ENCODE measurements around the gene FRMD8.
"Not testable (repeated sequence)": the region's sequence is repeated elsewhere in the genome, so short reads cannot be mapped to it uniquely, and the experiment has no call there.

FRMD8 gene

GRCh38 chr11:65394125-65394536, 7.7 kb downstream of the FRMD8 start:
- DNase-seq: no peak

DNA sequence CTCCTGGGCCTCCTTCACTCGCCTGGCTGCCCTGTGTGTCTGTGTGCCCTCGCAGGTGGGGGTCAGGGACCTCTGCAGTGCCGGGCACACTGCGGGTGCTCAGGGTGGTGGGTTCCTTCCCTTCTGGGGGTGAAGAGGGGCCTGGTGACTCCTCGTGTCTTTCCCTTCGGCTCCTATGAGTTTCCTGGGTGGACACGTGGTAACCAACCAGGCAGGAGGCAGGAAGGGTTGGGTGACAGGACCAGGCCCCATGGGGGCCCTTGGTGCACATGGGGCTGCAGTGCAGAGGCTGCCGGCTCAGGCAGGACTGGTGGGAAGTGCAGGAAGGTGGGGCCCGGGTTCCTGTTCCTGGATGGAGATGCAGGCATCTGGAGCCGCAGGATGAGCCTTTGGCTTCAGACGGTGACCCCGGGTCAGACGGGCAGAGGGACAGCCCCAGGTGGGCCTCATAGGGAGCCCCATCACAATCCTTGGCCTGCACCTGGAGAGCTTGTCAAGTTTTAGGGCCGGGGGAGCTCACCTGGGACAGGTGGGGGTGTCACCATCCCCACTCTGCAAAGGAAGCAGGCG, 9.6 kb downstream of the FRMD8 start:
- DNase-seq: no peak

GRCh38 chr11:65396769-65397745, 10.6 kb downstream of the FRMD8 start:
- no peak for DNase-seq

GRCh38 chr11:65398362-65398910, 12.0 kb downstream of the FRMD8 start:
- DNase-seq: no peak

DNA sequence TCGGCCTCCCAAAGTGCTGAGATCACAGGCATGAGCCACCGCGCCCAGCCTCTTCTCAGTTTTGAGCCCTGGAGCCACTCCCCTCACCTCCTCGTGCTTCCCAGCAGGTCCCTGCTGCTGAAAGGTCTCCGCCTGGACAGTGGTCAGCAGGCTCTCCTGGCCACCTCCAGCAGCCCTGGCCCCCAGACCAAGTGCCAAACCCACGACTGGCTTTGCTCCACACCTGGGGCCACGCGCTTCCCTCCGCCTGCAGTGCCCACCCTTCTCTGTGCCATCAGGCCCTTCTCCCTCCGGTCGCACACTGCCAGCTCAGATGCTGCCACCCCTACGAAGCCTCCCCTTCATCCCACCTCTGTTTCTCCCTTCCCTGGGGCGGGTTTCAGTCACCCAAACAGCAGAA, 12.8 kb downstream of the FRMD8 start:
- DNase-seq: no peak

DNA sequence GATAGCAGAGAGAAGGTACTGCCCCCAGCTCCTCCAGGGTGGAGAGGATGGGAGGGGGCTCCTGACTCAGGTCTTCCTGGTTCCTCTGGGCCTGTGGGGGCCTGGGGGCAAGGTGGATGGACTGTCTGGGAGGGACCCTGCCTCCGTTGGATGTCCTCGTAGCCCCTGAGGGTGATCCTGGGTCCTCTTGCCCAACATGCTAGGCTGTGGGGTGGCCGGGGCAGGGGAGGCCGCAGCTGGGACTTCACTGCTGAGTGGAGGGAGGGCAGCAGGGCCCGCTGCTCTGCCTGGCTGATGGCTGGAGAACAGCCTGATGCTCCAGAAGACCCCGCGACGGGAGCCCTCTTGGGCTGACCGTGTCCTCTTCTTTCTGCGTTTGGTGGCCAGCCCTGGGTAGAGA, 13.4 kb downstream of the FRMD8 start:
- DNase-seq: no peak

DNA sequence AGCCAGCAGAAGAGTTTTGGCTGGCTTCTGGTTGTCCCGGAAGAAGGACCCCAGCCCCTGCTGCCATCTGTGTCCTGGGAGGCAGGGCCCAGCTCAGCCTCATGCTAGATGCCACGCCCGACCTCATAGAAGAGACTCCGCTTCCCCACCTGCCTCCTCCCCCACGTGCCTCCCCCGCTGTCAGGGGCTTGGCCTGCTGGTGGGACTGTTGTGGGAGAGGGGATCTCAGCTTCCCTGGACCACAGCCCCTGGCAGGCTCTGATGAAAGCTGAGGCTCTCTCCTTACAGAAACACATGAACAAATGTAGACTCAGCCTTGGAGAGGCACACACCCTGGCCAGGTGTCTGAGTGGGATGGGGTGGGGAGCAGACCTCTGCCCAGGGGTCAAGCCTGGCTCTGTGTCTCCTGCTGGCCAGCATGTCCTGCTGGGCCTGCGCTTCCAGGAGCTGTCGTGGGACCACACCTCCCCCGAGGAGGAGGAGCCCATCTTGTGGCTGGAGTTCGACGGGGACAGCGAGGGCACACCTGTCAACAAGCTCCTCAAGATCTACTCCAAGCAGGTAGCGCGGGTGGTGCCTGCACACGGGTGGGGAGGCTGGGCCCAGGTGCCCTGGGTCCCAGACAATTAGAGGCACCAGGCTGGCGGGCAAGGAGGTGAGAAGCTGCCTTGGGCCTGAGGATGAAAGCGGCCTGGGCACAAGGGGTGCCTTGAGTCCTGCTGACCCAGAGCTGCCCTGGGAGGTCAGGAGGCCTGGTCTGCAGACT, 14.1 kb downstream of the FRMD8 start:
- no peak for DNase-seq

DNA sequence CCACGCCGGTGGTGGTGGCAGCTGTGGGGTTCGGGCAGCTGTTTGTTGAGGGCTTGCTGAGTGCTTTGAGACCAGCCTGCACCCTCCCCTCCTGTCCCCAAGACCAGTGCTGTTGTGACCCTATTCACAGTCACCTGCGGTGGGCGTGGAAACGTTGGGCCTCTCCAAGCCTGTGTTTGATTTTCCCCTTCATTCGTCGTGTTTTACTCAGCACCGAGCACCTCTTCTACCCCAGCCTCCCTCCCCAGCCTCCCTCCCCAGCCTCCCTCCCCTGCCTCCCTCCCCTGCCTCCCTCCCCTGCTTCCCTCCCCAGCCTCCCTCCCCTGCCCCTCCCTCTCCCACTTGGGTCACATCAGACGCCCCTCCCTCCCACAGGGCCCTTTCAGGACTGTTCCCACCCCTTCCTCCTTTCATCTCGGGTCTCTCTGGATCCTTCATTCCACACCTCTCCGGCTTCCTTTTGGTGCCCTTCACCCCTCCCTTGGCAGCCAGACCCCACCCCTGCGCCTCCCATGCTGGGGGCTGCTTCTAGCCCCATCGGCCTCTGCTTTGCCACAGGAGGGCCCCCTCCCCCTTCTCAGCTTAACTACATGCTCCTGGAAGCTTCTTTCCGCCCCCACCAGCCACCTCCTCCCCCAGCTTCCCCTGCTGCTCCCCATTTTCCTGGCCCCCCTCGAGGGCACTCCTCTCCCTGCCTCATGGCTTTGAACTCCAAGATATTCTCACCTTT, 14.8 kb downstream of the FRMD8 start:
- no peak for DNase-seq

GRCh38 chr11:65401803-65402248, 15.4 kb downstream of the FRMD8 start:
- no peak for DNase-seq

GRCh38 chr11:65402790-65403189, 16.4 kb downstream of the FRMD8 start:
- DNase-seq: no peak

DNA sequence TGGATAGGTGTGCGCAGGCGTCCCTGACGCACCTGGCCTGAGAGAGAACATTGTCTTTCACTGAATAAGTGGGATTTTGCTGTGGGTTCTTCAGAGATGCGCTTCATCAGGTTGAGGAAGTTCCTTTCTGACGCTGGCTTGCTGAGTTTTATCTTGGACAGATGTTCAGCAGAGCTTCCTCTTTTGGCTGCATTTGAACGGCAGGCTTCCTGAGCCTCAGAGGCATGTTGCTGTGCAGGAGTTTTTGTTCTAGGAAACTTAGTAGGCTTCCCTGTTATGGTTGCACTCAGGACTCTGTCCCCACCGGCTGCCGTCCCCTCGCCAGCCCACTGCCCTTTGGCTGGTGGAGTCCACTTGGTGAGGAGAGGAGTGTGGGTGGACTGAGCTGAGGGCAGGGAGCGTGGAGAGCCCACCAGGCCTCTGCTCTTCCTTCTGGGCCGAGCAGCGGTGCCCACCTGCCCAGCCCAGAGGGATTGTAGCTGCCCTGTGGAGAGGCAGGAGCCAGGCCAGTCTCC, 17.2 kb downstream of the FRMD8 start:
- DNase-seq: no peak

- no peak for DNase-seq
These were observed 17.8 kb downstream of the FRMD8 start for GRCh38 chr11:65404210-65404609.

GRCh38 chr11:65404638-65405339, 18.4 kb downstream of the FRMD8 start:
- DNase-seq: no peak

DNA sequence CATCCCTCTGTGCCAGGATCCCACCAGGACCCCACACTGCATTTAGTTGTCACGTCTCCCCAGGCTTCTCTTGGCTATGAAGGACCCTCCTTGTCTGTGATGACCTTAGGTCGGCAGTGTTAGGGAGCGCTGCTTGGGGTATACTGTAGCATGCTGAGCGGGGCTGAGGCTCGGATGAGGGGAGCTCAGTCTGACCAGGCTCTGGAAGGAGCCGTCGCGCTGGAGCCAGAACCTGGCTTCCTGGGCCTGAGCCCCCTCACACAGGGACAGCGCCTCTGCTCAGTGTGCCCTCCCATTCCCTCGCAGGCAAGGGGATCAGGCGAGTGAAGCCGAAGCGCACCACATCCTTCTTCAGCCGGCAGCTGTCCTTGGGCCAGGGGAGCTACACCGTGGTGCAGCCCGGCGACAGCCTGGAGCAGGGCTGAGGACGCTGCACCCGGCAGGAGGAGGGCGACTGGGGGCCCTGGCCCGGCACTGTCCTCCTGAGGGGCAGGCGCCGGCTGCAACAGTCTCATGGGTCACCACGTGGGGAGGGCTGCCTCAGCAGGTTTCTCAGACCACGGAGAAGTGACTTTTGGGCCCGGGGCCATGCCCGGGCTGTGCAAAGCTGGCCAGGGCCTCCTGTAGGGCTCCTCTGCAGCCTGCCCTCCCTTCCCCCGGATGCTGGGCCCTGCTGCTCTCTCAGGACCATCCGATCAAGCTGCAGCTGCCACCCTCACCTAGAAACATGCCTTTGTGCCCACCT, 24.7 kb downstream of the FRMD8 start:
- DNase-seq: no peak

GRCh38 chr11:65411681-65412070, 25.2 kb downstream of the FRMD8 start:
- no peak for DNase-seq

DNA sequence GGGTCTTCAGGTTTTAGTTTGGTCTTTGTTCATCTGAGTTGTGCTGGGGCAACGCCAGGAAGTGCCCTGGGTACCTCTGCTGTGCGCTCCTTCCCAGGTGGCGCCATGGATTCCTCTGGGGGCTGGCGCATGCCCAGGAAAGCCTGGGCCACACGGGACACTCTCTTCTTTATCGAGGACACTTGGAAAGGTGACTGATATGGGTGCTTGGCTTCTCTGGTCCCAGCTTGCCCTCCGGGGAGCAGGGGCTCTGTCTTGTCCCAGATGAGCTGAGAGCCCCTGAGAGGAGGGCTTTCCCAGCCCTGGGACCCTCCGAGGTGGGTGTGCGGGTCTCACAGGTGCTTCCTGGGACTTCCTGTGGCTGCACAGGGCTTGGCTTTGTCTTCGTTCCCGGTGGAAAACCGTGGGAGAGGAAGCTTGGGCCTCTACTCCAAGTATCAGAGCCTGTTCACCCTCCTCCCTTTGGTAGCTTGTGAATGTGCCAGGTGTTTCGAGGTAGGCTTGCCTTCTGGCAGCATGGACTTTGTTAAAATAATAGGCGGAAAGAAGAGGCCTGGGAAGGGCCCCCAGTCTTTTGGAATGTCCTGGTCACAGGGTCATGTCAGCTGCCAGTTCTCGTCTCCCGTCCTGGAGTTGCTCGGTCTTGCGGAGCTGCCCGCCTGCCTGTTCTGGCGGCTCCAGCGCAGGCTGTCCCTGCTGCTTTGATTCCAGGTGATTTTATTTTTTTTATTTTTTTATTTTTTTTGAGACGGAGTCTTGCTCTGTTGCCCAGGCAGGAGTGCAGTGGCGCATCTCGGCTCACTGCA, 26.0 kb downstream of the FRMD8 start:
- no peak for DNase-seq

- not testable (repeated sequence) for DNase-seq
These were observed 26.7 kb downstream of the FRMD8 start for GRCh38 chr11:65413077-65413664.

- no peak for DNase-seq
These were observed 28.5 kb downstream of the FRMD8 start for GRCh38 chr11:65414776-65415498.

Data from T-helper 2 cell (primary cell).